Amniotic stem cell (primary cell): Measurements from ENCODE around the gene ATP2A3.

ENCODE experiments used
- DNase-seq: peaks from one replicate; lab custom pipeline; 2025; lab: John Stamatoyannopoulos, UW

Gene ATP2A3

GRCh38 chr17:3926860-3927627, 37.2 kb downstream of the ATP2A3 start:
- DNase-seq, result no peak

GRCh38 chr17:3925684-3926485, 38.4 kb downstream of the ATP2A3 start:
- DNase-seq, result no peak

- DNase-seq, result no peak
These were observed 39.5 kb downstream of the ATP2A3 start for GRCh38 chr17:3924512-3925350.

- DNase-seq, result no peak
These were observed 40.6 kb downstream of the ATP2A3 start for GRCh38 chr17:3923466-3924190.

GRCh38 chr17:3922765-3923164, 41.5 kb downstream of the ATP2A3 start:
- no peak for DNase-seq

- no peak for DNase-seq
These were observed 42.5 kb downstream of the ATP2A3 start for GRCh38 chr17:3921502-3922319.

- DNase-seq, result no peak
These were observed 43.2 kb downstream of the ATP2A3 start for GRCh38 chr17:3921006-3921405.

GRCh38 chr17:3919123-3919624, 45.1 kb downstream of the ATP2A3 start:
- no peak for DNase-seq

- DNase-seq, result no peak
These were observed 45.7 kb downstream of the ATP2A3 start for GRCh38 chr17:3918372-3919122.

GRCh38 chr17:3917391-3917931, 46.8 kb downstream of the ATP2A3 start:
- no peak for DNase-seq

- DNase-seq, result no peak
These were observed 47.4 kb downstream of the ATP2A3 start for GRCh38 chr17:3916825-3917224.

GRCh38 chr17:3915995-3916696, 48.1 kb downstream of the ATP2A3 start, which contains the start of gene P2RX1:
Gene P2RX1 (minus strand): TSS chr17:3916465. CDS start chr17:3916225, 240 bp downstream.
- DNase-seq, result no peak

- DNase-seq, result no peak
These were observed 48.6 kb downstream of the ATP2A3 start for GRCh38 chr17:3915581-3915994.

- no peak for DNase-seq
These were observed 49.9 kb downstream of the ATP2A3 start for GRCh38 chr17:3914312-3914670.

GRCh38 chr17:3913531-3914311, 50.5 kb downstream of the ATP2A3 start:
- peak; percentile 37 for DNase-seq

- no peak for DNase-seq
These were observed 51.4 kb downstream of the ATP2A3 start for GRCh38 chr17:3912827-3913226.

GRCh38 chr17:3911271-3912053, 52.8 kb downstream of the ATP2A3 start:
- DNase-seq, result no peak
